Femur (tissue), 1 donor: ENCODE results near the gene DEF6.
"Not testable (repeated sequence)": the region's sequence is repeated elsewhere in the genome, so short reads cannot be mapped to it uniquely, and the experiment has no call there.

Experiments
- DNase-seq: peaks from one replicate; pipeline ENCODE4 v3.0.0-alpha.2; 2017

The DEF6 gene

GRCh38 chr6:35280903-35281302, 16.7 kb upstream of the DEF6 start:
- no peak for DNase-seq

- no peak for DNase-seq
These were observed 15.1 kb upstream of the DEF6 start for GRCh38 chr6:35282472-35282871.

GRCh38 chr6:35283361-35283760, 14.3 kb upstream of the DEF6 start:
- no peak for DNase-seq

GRCh38 chr6:35287671-35288396, 9.8 kb upstream of the DEF6 start:
- DNase-seq, result no peak

- DNase-seq, result no peak
These were observed 8.8 kb upstream of the DEF6 start for GRCh38 chr6:35288834-35289233.

GRCh38 chr6:35291491-35291890, 6.1 kb upstream of the DEF6 start:
- DNase-seq, result no peak

- DNase-seq, result no peak
These were observed 5.1 kb upstream of the DEF6 start for GRCh38 chr6:35292494-35292893.

GRCh38 chr6:35293681-35294080, 3.9 kb upstream of the DEF6 start:
- DNase-seq, result no peak

- no peak for DNase-seq
These were observed 3.2 kb upstream of the DEF6 start for GRCh38 chr6:35294308-35294945.

- no peak for DNase-seq
These were observed 2.6 kb upstream of the DEF6 start for GRCh38 chr6:35295036-35295435.

GRCh38 chr6:35295521-35296315, 1.9 kb upstream of the DEF6 start:
- no peak for DNase-seq

GRCh38 chr6:35296931-35297600, 552 bp upstream of the DEF6 start:
- DNase-seq, result no peak

- DNase-seq, result no peak
These were observed 1.1 kb downstream of the DEF6 start for GRCh38 chr6:35298625-35299140.

- DNase-seq, result peak; percentile 43
These were observed 2.1 kb downstream of the DEF6 start for GRCh38 chr6:35299674-35300073.

GRCh38 chr6:35300848-35301247, 3.2 kb downstream of the DEF6 start:
- no peak for DNase-seq

GRCh38 chr6:35302604-35303241, 5.1 kb downstream of the DEF6 start:
- DNase-seq, result peak; percentile 54

GRCh38 chr6:35304299-35304698, 6.7 kb downstream of the DEF6 start:
- DNase-seq, result no peak

- DNase-seq, result no peak
These were observed 7.5 kb downstream of the DEF6 start for GRCh38 chr6:35305117-35305516.

GRCh38 chr6:35307138-35307537, 9.5 kb downstream of the DEF6 start:
- not testable (repeated sequence) for DNase-seq

- not testable (repeated sequence) for DNase-seq
These were observed 10.9 kb downstream of the DEF6 start for GRCh38 chr6:35308543-35308942.

GRCh38 chr6:35309611-35310264, 12.1 kb downstream of the DEF6 start:
- DNase-seq, result no peak

GRCh38 chr6:35310265-35310831, 12.7 kb downstream of the DEF6 start:
- no peak for DNase-seq
